Measurements from ENCODE around the gene IL36RN. TPM values are rescaled to one million over a fixed set of nuclear protein-coding genes. Genes with fewer than 3 reads are reported as not detected.

Gene IL36RN
- total RNA-seq, 4 donors from 2014 or later = not detected

GRCh38 chr2:113069676-113070605 is 10.9 kb downstream of the IL36RN start:
- H3K4me1 ChIP-seq = no peaks in the 10 kb centered on the region
- no peak overlapping the region for H3K27ac ChIP-seq
- H3K9me3 ChIP-seq = no peaks in the 10 kb centered on the region
- H3K4me3 ChIP-seq = no peak overlapping the region
- H3K36me3 ChIP-seq = no peaks in the 10 kb centered on the region
- no peak for DNase-seq
- no peaks in the 10 kb centered on the region for H3K27me3 ChIP-seq
- TF ChIP-seq CTCF (IDR thresholded peaks at IDR 0.05) (no peak), POLR2A (IDR thresholded peaks at IDR 0.05) (no peak)

DNA sequence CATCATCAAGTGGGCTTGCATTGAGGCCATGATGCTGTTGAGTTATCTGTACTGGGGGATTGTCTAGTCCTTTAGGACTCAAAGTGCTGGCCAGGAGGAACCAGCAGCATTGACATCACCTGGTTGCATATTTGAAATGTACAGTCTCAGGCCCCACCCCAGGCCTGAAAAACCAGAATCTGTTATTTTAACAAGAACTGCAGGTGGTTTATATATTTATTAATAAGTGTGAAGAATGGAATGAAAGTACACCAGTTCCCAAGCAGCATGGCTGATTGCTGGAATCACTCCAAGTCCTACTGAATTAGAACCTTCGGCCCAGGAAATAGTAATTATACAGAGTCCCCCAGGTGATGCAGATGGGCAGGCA is 11.6 kb downstream of the IL36RN start:
- Histone ChIP-seq H3K4me3 (no peak overlapping the region), H3K27ac (no peak overlapping the region), H3K36me3 (no peaks in the 10 kb centered on the region), H3K4me1 (no peaks in the 10 kb centered on the region), H3K27me3 (no peaks in the 10 kb centered on the region), H3K9me3 (no peaks in the 10 kb centered on the region)
- no peak for DNase-seq
- TF ChIP-seq POLR2A (IDR thresholded peaks at IDR 0.05) (no peak), CTCF (IDR thresholded peaks at IDR 0.05) (no peak)

- Histone ChIP-seq H3K4me3 (no peak overlapping the region), H3K9me3 (no peaks in the 10 kb centered on the region), H3K27ac (no peak overlapping the region), H3K4me1 (no peaks in the 10 kb centered on the region), H3K27me3 (no peaks in the 10 kb centered on the region), H3K36me3 (no peaks in the 10 kb centered on the region)
- TF ChIP-seq POLR2A (IDR thresholded peaks at IDR 0.05) = no peak
- TF ChIP-seq CTCF (IDR thresholded peaks at IDR 0.05) = no peak
- DNase-seq = no peak
Observed at GRCh38 chr2:113072584-113072983, 13.6 kb downstream of the IL36RN start.

GRCh38 chr2:113073325-113073834 is 14.4 kb downstream of the IL36RN start:
- TF ChIP-seq POLR2A (IDR thresholded peaks at IDR 0.05) (no peak), CTCF (IDR thresholded peaks at IDR 0.05) (no peak)
- H3K27me3 ChIP-seq = no peaks in the 10 kb centered on the region
- DNase-seq = no peak
- H3K9me3 ChIP-seq = no peaks in the 10 kb centered on the region
- H3K4me3 ChIP-seq = no peak overlapping the region
- no peak overlapping the region for H3K27ac ChIP-seq
- H3K36me3 ChIP-seq = no peaks in the 10 kb centered on the region
- no peaks in the 10 kb centered on the region for H3K4me1 ChIP-seq

DNA sequence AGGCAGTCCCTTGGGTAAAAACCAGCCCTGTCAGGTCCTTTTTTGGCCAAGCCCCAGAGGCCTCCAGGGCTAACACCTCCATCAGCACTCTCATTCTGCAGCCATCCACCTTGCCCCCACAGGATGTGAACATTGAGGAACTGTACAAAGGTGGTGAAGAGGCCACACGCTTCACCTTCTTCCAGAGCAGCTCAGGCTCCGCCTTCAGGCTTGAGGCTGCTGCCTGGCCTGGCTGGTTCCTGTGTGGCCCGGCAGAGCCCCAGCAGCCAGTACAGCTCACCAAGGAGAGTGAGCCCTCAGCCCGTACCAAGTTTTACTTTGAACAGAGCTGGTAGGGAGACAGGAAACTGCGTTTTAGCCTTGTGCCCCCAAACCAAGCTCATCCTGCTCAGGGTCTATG is 16.0 kb downstream of the IL36RN start:
- no peak overlapping the region for H3K4me3 ChIP-seq
- no peak overlapping the region for H3K27ac ChIP-seq
- H3K27me3 ChIP-seq = no peaks in the 10 kb centered on the region
- no peaks in the 10 kb centered on the region for H3K36me3 ChIP-seq
- H3K9me3 ChIP-seq = no peaks in the 10 kb centered on the region
- no peak for DNase-seq
- no peaks in the 10 kb centered on the region for H3K4me1 ChIP-seq
- TF ChIP-seq POLR2A (IDR thresholded peaks at IDR 0.05) = no peak
- TF ChIP-seq CTCF (IDR thresholded peaks at IDR 0.05) = no peak
